Mesenteric fat pad (tissue), 1 donor: ENCODE results near the gene UBAP2L. TPM values are rescaled to one million over a fixed set of nuclear protein-coding genes. Genes with fewer than 3 reads are reported as not detected.
"Not testable (repeated sequence)": the region's sequence is repeated elsewhere in the genome, so short reads cannot be mapped to it uniquely, and the experiment has no call there.

Source experiments
- DNase-seq: peaks from one replicate; pipeline ENCODE4 v3.0.0-alpha.2; 2020; ENCODE audit warnings: low spot score
- microRNA-seq: library from miRNA; unstranded; fragments of <30 nt; microRNA quantifications from one replicate; pipeline ENCODE4 v1.2.0, GENCODE V29; 2020; ENCODE audit warnings: borderline number of aligned reads
- total RNA-seq: library from RNA; stranded (reverse); fragmentation: NEBNext Ultra II Directional; extraction: Animal tissue kit (Norgen Biotek cat#: 25700); gene quantifications from one replicate; pipeline ENCODE4 v1.2.1, GENCODE V29; 2021
- donor health status: DM: yes; HTN: yes; CAD: no.

UBAP2L gene
- total RNA-seq, 1 donor from 2014 or later: 143 TPM

- no peak for DNase-seq
These were observed 85.4 kb downstream of the UBAP2L start for GRCh38 chr1:154306151-154306550.

DNA sequence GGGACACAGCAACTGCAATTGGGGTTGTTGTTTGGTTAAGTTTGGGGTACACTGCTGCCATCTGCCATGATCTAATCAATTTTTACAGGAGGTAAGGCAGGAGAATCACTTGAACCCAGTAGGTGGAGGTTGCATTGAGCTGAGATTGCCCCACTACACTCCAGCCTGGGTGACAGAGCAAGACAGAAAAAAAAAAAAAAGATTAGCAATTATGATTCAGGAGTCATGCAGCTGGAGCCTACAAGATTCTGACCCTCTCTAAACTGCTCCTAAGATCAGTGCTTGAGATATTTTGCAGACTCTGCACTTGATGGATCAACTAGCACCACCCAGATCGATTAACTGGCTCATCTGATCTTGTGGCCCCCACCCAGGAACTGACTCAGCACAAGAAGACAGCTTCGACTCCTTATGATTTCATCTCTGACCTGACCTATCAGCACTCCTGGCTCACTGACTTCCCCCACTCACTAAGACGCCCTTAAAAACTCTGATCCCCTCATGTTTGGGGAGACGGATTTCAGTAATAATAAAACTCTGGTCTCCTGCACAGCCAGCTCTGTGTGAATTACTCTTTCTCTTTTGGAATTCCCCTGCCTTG, 87.0 kb downstream of the UBAP2L start:
- not testable (repeated sequence) for DNase-seq

DNA sequence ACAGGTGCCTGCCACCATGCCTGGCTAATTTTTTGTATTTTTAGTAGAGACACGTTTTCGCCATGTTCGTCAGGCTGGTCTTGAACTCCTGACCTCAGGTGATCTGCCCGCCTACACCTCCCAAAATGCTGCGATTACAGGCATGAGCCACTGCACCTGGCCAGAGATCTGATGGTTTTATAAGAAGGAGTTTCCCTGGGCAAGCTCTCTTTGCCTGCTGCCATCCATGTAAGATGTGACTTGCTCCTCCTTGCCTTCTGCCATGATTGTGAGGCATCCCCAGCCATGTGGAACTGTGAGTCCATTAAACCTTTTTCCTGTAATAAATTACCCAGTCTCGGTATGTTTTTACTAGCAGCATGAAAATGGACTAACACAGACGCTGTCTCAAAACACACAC, 88.4 kb downstream of the UBAP2L start:
- not testable (repeated sequence) for DNase-seq

GRCh38 chr1:154312229-154313065, 91.7 kb downstream of the UBAP2L start:
- not testable (repeated sequence) for DNase-seq

- DNase-seq: no peak
These were observed 92.3 kb downstream of the UBAP2L start for GRCh38 chr1:154313066-154313356.

DNA sequence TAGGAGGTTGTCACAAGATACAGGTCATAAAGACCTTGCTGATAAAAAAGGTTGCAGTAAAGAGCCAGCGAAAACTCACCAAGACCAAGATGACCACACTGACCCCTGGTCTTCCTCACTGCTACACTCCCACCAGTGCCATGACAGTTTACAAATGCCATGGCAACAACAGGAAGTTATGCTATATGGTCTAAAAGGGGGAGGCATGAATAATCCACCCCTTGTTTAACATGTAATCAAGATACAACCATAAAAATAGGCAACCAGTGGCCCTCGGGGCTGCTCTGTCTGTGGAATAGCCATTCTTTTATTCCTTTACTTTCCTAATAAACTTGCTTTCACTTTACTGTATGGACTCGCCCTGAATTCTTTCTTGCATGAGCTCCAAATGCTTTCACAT, 93.5 kb downstream of the UBAP2L start:
- DNase-seq: not testable (repeated sequence)

DNA sequence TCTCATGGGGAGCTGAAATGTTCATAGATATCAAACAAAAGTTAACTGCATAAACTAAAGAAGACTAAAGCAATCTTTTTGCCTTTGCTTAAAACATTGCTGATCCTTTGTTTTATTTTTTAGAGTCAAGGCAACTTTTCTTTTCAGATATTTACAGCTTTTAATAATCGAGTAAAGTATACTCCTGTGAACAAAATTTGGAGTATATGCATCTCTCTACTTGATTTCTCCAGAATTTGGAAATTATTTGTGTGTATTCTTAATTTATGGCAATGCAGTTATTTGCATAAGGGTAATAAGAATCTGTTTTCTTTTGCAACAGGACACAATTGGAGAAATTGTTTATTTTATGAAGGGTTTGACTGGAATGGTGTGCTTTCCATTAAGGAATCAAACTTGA, 95.9 kb downstream of the UBAP2L start:
- no peak for DNase-seq

GRCh38 chr1:154318386-154318785, 97.6 kb downstream of the UBAP2L start:
- no peak for DNase-seq

Small RNAs within 50 kb of the gene (microRNA-seq; reads per million reads assigned to microRNA genes)
- 8.0 reads per million, percentile 3 among the genes with 10 or more reads in this experiment for gene MIR190B

Other genes starting within 250 kb of the UBAP2L start
- gene JTB, start 243.3 kb upstream of the UBAP2L start, total RNA-seq: 102 TPM
- 144 TPM for gene RAB13, start 234.6 kb upstream of the UBAP2L start, total RNA-seq
- 1,095 TPM for gene RPS27, start 230.2 kb upstream of the UBAP2L start, total RNA-seq
- not detected for gene NUP210L, start 65.9 kb upstream of the UBAP2L start, total RNA-seq
- 294 TPM for gene TPM3, start 28.9 kb upstream of the UBAP2L start, total RNA-seq
- gene CFAP141, start 14.6 kb upstream of the UBAP2L start, total RNA-seq: not detected
- 81.6 TPM for gene HAX1, start 51.7 kb downstream of the UBAP2L start, total RNA-seq
- gene AQP10, start 100.1 kb downstream of the UBAP2L start, total RNA-seq: not detected
- 38.7 TPM for gene ATP8B2, start 104.6 kb downstream of the UBAP2L start, total RNA-seq
- 35.6 TPM for gene IL6R, start 184.4 kb downstream of the UBAP2L start, total RNA-seq